Measurements from ENCODE around the gene HIC1.

- no peak for TF ChIP-seq CTCF (IDR thresholded peaks at IDR 0.05)
- TF ChIP-seq TAF1 (IDR thresholded peaks at IDR 0.05; ENCODE audit: borderline replicate concordance, low read depth, low read length), result no peak
- no peak for TF ChIP-seq GATA2 (CRISPR knock-in tag; IDR thresholded peaks at IDR 0.05)
- TF ChIP-seq CHD2 (IDR thresholded peaks at IDR 0.05; ENCODE audit: low read length, partially characterized antibody), result no peak
These were observed 5.4 kb downstream of the HIC1 start for GRCh38 chr17:2060385-2060658.

All from SK-N-SH (cell line).